ENCODE results near the gene HTR5A.

HTR5A gene

DNA sequence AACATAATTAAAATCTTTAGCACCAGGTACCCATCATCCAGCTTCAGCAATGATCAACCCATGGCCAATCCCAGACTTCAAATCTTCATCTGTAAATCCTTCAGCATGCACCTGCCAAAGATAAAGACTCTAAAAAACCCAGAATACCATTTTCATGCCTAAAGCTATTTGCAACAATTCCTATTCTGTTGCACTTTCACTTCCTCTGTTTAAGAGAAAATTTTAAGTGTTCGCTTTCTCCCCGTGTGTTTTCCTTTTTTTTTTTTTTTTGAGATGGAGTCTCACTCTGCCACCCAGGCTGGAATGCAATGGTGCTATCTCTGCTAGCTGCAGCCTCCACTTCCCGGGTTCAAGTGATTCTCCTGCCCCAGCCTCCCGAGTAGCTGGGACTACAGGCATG lies 31.8 kb upstream of the HTR5A start:
- no peak for TF ChIP-seq CEBPB (IDR thresholded peaks at IDR 0.05)
- TF ChIP-seq, protein P1, sequence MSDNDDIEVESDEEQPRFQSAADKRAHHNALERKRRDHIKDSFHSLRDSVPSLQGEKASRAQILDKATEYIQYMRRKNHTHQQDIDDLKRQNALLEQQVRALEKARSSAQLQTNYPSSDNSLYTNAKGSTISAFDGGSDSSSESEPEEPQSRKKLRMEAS (IDR thresholded peaks at IDR 0.05), result no peak
- TF ChIP-seq CREB1 (IDR thresholded peaks at IDR 0.05; ENCODE audit: low read depth), result no peak
- TF ChIP-seq, protein P2, sequence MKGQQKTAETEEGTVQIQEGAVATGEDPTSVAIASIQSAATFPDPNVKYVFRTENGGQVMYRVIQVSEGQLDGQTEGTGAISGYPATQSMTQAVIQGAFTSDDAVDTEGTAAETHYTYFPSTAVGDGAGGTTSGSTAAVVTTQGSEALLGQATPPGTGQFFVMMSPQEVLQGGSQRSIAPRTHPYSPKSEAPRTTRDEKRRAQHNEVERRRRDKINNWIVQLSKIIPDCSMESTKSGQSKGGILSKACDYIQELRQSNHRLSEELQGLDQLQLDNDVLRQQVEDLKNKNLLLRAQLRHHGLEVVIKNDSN (IDR thresholded peaks at IDR 0.05), result no peak
- no peak for TF ChIP-seq YY1 (IDR thresholded peaks at IDR 0.05; ENCODE audit: low read depth)
- TF ChIP-seq FOXM1 (IDR thresholded peaks at IDR 0.05; ENCODE audit: borderline replicate concordance, low read depth), result no peak
- no peak for TF ChIP-seq NFIC (IDR thresholded peaks at IDR 0.05)
- TF ChIP-seq ZBTB7A (IDR thresholded peaks at IDR 0.05; ENCODE audit: low read depth), result no peak
- TF ChIP-seq TCF12 (IDR thresholded peaks at IDR 0.05; ENCODE audit: low read depth), result no peak
- no peak for TF ChIP-seq EP300 (IDR thresholded peaks at IDR 0.05; ENCODE audit: borderline replicate concordance)
- TF ChIP-seq TAF1 (IDR thresholded peaks at IDR 0.05; ENCODE audit: low read depth), result no peak
- TF ChIP-seq TEAD4 (IDR thresholded peaks at IDR 0.05), result no peak

DNA sequence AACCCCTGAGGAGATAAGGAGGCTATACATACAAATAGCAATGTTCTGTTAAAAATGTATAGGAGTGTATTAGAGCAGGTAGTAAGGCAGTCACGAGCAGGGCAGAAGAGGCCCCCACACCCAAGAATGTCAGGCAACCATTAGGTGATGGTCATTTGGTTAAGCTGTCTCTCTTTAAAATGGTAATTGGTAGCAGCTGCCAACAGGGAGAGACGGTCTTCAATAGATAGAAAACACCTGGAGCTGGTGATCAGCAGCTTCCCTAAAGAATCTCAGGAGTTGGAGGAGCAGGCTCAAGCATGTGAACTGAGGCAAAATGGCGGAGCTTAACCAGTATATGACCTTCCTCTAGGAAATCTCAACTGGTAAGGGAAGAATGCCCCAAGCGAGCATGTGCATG lies 26.4 kb upstream of the HTR5A start:
- no peak for TF ChIP-seq RAD21 (IDR thresholded peaks at IDR 0.05; ENCODE audit: low read depth)
- TF ChIP-seq, protein P1 (IDR thresholded peaks at IDR 0.05), result no peak

DNA sequence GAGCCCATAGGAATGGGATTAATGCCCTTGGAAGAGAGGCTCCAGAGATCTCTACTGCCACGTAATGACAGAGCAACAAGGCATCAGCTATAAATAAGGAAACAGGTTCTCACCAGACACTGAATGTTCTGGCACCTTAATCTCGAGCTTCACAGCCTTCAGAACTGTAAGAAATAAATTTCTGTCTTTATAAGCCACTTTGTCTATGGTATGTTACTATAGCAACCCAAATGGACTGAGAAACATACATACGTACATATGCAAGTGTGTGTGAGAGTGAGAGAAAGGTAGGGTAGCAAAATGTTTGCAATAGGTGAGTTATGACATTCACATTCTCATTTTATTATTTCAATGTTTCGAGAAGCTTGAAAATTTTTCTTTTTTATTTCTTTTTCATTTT lies 22.1 kb upstream of the HTR5A start:
- no peak for TF ChIP-seq ZBTB7A (IDR thresholded peaks at IDR 0.05; ENCODE audit: low read depth)
- TF ChIP-seq CREB1 (IDR thresholded peaks at IDR 0.05; ENCODE audit: low read depth), result no peak
- no peak for TF ChIP-seq CEBPB (IDR thresholded peaks at IDR 0.05)
- no peak for TF ChIP-seq TAF1 (IDR thresholded peaks at IDR 0.05; ENCODE audit: low read depth)
- no peak for TF ChIP-seq TCF12 (IDR thresholded peaks at IDR 0.05; ENCODE audit: low read depth)
- TF ChIP-seq, protein P1 (IDR thresholded peaks at IDR 0.05), result no peak
- no peak for TF ChIP-seq NFIC (IDR thresholded peaks at IDR 0.05)
- no peak for TF ChIP-seq EGR1 (IDR thresholded peaks at IDR 0.05)
- TF ChIP-seq FOXM1 (IDR thresholded peaks at IDR 0.05; ENCODE audit: borderline replicate concordance, low read depth), result no peak
- no peak for TF ChIP-seq TEAD4 (IDR thresholded peaks at IDR 0.05)
- TF ChIP-seq EP300 (IDR thresholded peaks at IDR 0.05; ENCODE audit: borderline replicate concordance), result no peak
- TF ChIP-seq, protein P3, sequence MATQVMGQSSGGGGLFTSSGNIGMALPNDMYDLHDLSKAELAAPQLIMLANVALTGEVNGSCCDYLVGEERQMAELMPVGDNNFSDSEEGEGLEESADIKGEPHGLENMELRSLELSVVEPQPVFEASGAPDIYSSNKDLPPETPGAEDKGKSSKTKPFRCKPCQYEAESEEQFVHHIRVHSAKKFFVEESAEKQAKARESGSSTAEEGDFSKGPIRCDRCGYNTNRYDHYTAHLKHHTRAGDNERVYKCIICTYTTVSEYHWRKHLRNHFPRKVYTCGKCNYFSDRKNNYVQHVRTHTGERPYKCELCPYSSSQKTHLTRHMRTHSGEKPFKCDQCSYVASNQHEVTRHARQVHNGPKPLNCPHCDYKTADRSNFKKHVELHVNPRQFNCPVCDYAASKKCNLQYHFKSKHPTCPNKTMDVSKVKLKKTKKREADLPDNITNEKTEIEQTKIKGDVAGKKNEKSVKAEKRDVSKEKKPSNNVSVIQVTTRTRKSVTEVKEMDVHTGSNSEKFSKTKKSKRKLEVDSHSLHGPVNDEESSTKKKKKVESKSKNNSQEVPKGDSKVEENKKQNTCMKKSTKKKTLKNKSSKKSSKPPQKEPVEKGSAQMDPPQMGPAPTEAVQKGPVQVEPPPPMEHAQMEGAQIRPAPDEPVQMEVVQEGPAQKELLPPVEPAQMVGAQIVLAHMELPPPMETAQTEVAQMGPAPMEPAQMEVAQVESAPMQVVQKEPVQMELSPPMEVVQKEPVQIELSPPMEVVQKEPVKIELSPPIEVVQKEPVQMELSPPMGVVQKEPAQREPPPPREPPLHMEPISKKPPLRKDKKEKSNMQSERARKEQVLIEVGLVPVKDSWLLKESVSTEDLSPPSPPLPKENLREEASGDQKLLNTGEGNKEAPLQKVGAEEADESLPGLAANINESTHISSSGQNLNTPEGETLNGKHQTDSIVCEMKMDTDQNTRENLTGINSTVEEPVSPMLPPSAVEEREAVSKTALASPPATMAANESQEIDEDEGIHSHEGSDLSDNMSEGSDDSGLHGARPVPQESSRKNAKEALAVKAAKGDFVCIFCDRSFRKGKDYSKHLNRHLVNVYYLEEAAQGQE (IDR thresholded peaks at IDR 0.05; ENCODE audit: low read depth), result no peak

DNA sequence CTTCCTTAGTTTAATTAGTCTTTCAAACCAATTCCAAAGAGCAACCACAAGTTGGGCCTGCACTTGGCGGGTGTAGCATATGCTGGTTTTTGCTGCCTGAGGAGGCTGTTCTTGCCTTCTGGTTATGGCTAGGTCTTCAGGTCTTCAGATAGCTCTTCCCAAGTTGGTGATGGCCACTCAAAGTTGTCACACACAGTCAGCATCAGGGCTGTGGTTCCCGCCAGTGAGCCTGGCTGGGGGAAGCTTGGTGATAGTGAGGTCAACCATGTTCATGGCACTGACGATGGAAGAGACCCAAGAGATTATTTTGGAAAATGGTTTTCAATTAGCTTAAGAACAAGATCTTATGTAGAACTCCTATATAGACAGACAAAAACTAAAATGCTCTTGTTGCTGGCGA lies 18.8 kb upstream of the HTR5A start:
- TF ChIP-seq CREB1 (IDR thresholded peaks at IDR 0.05; ENCODE audit: low read depth) (no peak), CEBPB (IDR thresholded peaks at IDR 0.05) (no peak), ZBTB7A (IDR thresholded peaks at IDR 0.05; ENCODE audit: low read depth) (no peak), EP300 (IDR thresholded peaks at IDR 0.05; ENCODE audit: borderline replicate concordance) (no peak), TAF1 (IDR thresholded peaks at IDR 0.05; ENCODE audit: low read depth) (no peak), FOXM1 (IDR thresholded peaks at IDR 0.05; ENCODE audit: borderline replicate concordance, low read depth) (no peak), TEAD4 (IDR thresholded peaks at IDR 0.05) (no peak), TCF12 (IDR thresholded peaks at IDR 0.05; ENCODE audit: low read depth) (no peak), NFIC (IDR thresholded peaks at IDR 0.05) (no peak), EGR1 (IDR thresholded peaks at IDR 0.05) (no peak), RAD21 (IDR thresholded peaks at IDR 0.05; ENCODE audit: low read depth) (no peak)
- TF ChIP-seq, protein P2 (IDR thresholded peaks at IDR 0.05), result no peak
- TF ChIP-seq, protein P1 (IDR thresholded peaks at IDR 0.05), result no peak

DNA sequence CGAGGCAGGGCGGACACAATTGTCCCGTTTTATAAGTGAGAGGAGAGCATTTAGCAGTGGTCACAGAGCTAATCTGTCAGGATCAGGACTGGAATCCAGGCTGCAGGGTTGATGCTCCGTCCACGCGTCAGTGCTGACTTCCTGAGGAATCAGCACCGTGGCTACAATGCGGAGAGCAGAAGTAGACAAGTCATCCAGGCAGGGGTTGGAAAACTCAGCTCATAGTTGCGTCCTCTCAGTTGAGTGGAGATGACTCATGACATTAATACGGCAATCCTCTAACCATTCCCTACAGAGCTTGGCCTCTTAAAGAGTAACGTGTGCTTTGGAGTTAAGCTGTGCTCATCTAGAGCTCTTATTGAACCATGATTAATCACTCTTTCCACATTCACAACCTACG lies 17.1 kb upstream of the HTR5A start:
- TF ChIP-seq, protein P3 (IDR thresholded peaks at IDR 0.05; ENCODE audit: low read depth), result peak; percentile 35; the same call in 1 of the 2 replicates
- TF ChIP-seq EGR1 (IDR thresholded peaks at IDR 0.05), result no peak

DNA sequence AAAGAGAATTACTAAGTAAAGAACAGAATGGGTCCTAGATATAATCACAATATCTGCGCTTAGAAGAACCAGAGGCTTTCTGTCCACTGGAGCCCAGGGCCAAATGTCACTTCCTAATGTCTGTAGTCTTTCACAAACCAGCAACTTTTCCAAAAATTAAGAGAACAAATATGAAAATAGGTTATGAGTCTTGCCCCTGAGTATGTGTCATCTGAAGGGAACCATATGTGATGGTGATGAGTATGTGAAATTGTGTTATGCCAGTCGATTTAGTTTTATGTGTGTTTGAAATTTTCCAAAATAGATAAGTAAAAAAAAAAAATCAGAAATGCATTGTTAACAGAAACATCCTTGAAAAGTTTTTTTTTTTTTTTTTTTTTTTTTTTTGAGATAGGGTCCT lies 15.4 kb upstream of the HTR5A start:
- TF ChIP-seq NFIC (IDR thresholded peaks at IDR 0.05) (no peak), TCF12 (IDR thresholded peaks at IDR 0.05; ENCODE audit: low read depth) (no peak), CEBPB (IDR thresholded peaks at IDR 0.05) (no peak), TAF1 (IDR thresholded peaks at IDR 0.05; ENCODE audit: low read depth) (no peak), EP300 (IDR thresholded peaks at IDR 0.05; ENCODE audit: borderline replicate concordance) (no peak), FOXM1 (IDR thresholded peaks at IDR 0.05; ENCODE audit: borderline replicate concordance, low read depth) (no peak), YY1 (IDR thresholded peaks at IDR 0.05; ENCODE audit: low read depth) (no peak), CREB1 (IDR thresholded peaks at IDR 0.05; ENCODE audit: low read depth) (no peak), RAD21 (IDR thresholded peaks at IDR 0.05; ENCODE audit: low read depth) (no peak)
- TF ChIP-seq, protein P2 (IDR thresholded peaks at IDR 0.05), result no peak
- TF ChIP-seq, protein P1 (IDR thresholded peaks at IDR 0.05), result no peak
